OCI-LY7 (cell line): ENCODE measurements around the gene EEF2K.

Experiments
- CTCF ChIP-seq: fragments of 200-600 bp; sonication (generic); conservative IDR thresholded peaks from 2 replicates; pipeline ENCODE4 v1.5.1; 2014; ENCODE audit warnings: mild to moderate bottlenecking, antibody characterized with exemption, low read length, moderate library complexity, mixed read lengths
- EZH2phosphoT487 ChIP-seq: fragments of 200-600 bp; sonication (generic); IDR thresholded peaks from 2 replicates; pipeline ENCODE4 v1.6.1; 2018; ENCODE audit warnings: low read depth, borderline replicate concordance, mild to moderate bottlenecking, mixed run types, antibody characterized with exemption, low read length, moderate library complexity, mixed read lengths

DNA sequence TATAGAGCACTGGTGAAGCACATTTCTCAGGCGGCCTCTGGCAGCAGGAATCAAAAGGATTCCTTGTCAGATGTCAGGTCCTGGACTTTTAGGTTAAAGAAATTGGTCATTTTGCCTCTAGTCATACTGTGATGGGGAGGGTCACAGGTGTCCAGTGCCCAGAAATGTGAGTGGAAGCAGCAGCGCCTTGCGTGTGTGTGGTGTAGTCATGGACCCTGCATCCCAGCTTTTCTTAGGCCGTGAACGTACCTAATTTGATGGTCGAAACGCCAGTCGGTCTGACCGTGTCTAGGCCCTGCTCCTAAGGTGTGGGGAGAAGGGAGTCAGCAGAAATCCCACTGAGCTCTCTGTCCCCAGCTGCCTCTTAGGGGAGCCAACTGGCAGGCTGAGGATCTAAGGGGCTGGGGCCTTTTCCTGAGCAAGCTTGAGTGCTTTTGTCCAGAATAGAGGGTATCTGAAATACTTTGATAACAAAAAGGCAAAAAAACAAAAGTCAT lies 123.2 kb downstream of the EEF2K start:
- no peak for TF ChIP-seq CTCF
- no peak for TF ChIP-seq EZH2phosphoT487
